Osteoblast (primary cell): ENCODE results near the gene NR4A3. TPM values are rescaled to one million over a fixed set of nuclear protein-coding genes. Genes with fewer than 3 reads are reported as not detected.

Source experiments
- DNase-seq: peaks from one replicate; pipeline ENCODE4 v3.0.0; 2011; ENCODE audit warnings: low spot score, mixed read lengths; ENCODE audit not compliant: insufficient read length; ENCODE audit errors: missing footprints
- H2AFZ ChIP-seq: 2 replicates; pipeline ENCODE4 v1.6.0; 2011; ENCODE audit warnings: mild to moderate bottlenecking, low read length
- H3K27ac ChIP-seq: 2 replicates; pipeline ENCODE4 v1.5.1; 2011; ENCODE audit warnings: mild to moderate bottlenecking, low read depth, low read length, moderate library complexity
- H3K27me3 ChIP-seq: 2 replicates; pipeline ENCODE4 v1.6.0; 2012; ENCODE audit warnings: mild to moderate bottlenecking, control low read depth, inconsistent platforms, low read length, moderate library complexity; ENCODE audit not compliant: insufficient read depth
- H3K36me3 ChIP-seq: 2 replicates; pipeline ENCODE4 v1.5.1; 2011; ENCODE audit warnings: mild to moderate bottlenecking, low read length, control low read depth, moderate library complexity; ENCODE audit not compliant: insufficient read depth
- H3K4me1 ChIP-seq: 2 replicates; pipeline ENCODE4 v1.5.1; 2011; ENCODE audit warnings: mild to moderate bottlenecking, low read length, control low read depth, moderate library complexity; ENCODE audit not compliant: insufficient read depth
- H3K4me2 ChIP-seq: 2 replicates; pipeline ENCODE4 v1.6.0; 2011; ENCODE audit warnings: mild to moderate bottlenecking, low read length; ENCODE audit not compliant: insufficient read depth
- H3K4me3 ChIP-seq: fragments of 200-600 bp; sonication (generic); 3 replicates; pipeline ENCODE4 v1.5.1; 2012; ENCODE audit warnings: mild to moderate bottlenecking, low read length, inconsistent platforms; ENCODE audit not compliant: insufficient read depth
- H3K79me2 ChIP-seq: 2 replicates; pipeline ENCODE4 v1.6.0; 2012; ENCODE audit warnings: mild to moderate bottlenecking, low read length, control low read depth, inconsistent platforms; ENCODE audit not compliant: insufficient read depth
- H3K9me3 ChIP-seq: 2 replicates; pipeline ENCODE4 v1.5.1; 2011; ENCODE audit warnings: low read depth, low read length, control low read depth
- H4K20me1 ChIP-seq: 2 replicates; pipeline ENCODE4 v1.6.0; 2012; ENCODE audit warnings: mild to moderate bottlenecking, low read length, control low read depth; ENCODE audit not compliant: insufficient read depth
- CTCF ChIP-seq: IDR thresholded peaks from 2 replicates; pipeline ENCODE4 v1.5.1; 2011; ENCODE audit warnings: mild to moderate bottlenecking, low read depth, low read length, moderate library complexity; ENCODE audit errors: extremely low read depth
- total RNA-seq: library from RNA; depleted of rRNA; stranded (reverse); fragments of >200 nt; gene quantifications from 2 replicates; pipeline ENCODE4 v1.2.3, GENCODE V29; 2012

Gene NR4A3
- total RNA-seq, 1 donor: 0.36 TPM

- Histone ChIP-seq H3K4me2 (no peak overlapping the region), H3K27me3 (peaks cover 39% of the 10 kb centered on the region), H3K79me2 (no peaks in the 10 kb centered on the region), H3K9me3 (no peaks in the 10 kb centered on the region), H2AFZ (no peak overlapping the region), H3K4me3 (no peak overlapping the region), H3K27ac (no peak overlapping the region), H3K4me1 (no peaks in the 10 kb centered on the region), H4K20me1 (no peaks in the 10 kb centered on the region), H3K36me3 (no peaks in the 10 kb centered on the region)
- no peak for DNase-seq
- no peak for TF ChIP-seq CTCF
These were observed 73.1 kb downstream of the NR4A3 start for GRCh38 chr9:99894826-99895225.

GRCh38 chr9:99895510-99895909 lies 73.8 kb downstream of the NR4A3 start:
- Histone ChIP-seq H3K4me2 (no peak overlapping the region), H3K4me1 (no peaks in the 10 kb centered on the region), H3K27me3 (peaks cover 45% of the 10 kb centered on the region), H3K79me2 (no peaks in the 10 kb centered on the region), H3K36me3 (no peaks in the 10 kb centered on the region), H4K20me1 (no peaks in the 10 kb centered on the region), H3K4me3 (no peak overlapping the region), H3K9me3 (no peaks in the 10 kb centered on the region), H3K27ac (no peak overlapping the region), H2AFZ (no peak overlapping the region)
- TF ChIP-seq CTCF: no peak
- DNase-seq: no peak

- no peak for DNase-seq
- H3K4me2 ChIP-seq: no peak overlapping the region
- no peaks in the 10 kb centered on the region for H4K20me1 ChIP-seq
- TF ChIP-seq CTCF: no peak
- H3K27ac ChIP-seq: no peak overlapping the region
- peaks cover 45% of the 10 kb centered on the region for H3K27me3 ChIP-seq
- no peaks in the 10 kb centered on the region for H3K36me3 ChIP-seq
- no peaks in the 10 kb centered on the region for H3K79me2 ChIP-seq
- H3K9me3 ChIP-seq: no peaks in the 10 kb centered on the region
- no peak overlapping the region for H3K4me3 ChIP-seq
- no peaks in the 10 kb centered on the region for H3K4me1 ChIP-seq
- H2AFZ ChIP-seq: no peak overlapping the region
These were observed 74.4 kb downstream of the NR4A3 start for GRCh38 chr9:99896119-99896518.

GRCh38 chr9:99903393-99903792 lies 81.7 kb downstream of the NR4A3 start:
- no peak for DNase-seq
- Histone ChIP-seq H3K79me2 (peaks cover 13% of the 10 kb centered on the region), H3K9me3 (no peaks in the 10 kb centered on the region), H3K36me3 (no peaks in the 10 kb centered on the region), H3K27ac (no peak overlapping the region), H3K4me1 (peaks cover 8% of the 10 kb centered on the region), H3K27me3 (peaks cover 14% of the 10 kb centered on the region), H3K4me2 (no peak overlapping the region), H2AFZ (no peak overlapping the region), H3K4me3 (no peak overlapping the region), H4K20me1 (peaks cover under 1% of the 10 kb centered on the region)
- TF ChIP-seq CTCF: no peak
